ENCODE results near the gene GFPT2.
A peak's percentile ranks its signal among the peaks of the same experiment; 100 is the strongest.
"Not testable (repeated sequence)": the region's sequence is repeated elsewhere in the genome, so short reads cannot be mapped to it uniquely, and the experiment has no call there.

The GFPT2 gene

GRCh38 chr5:180304431-180305375 lies 48.4 kb downstream of the GFPT2 start:
- no peak for DNase-seq (ENCODE audit: low read depth)

GRCh38 chr5:180304016-180304292 lies 49.2 kb downstream of the GFPT2 start:
- no peak for DNase-seq (ENCODE audit: low read depth)

DNA sequence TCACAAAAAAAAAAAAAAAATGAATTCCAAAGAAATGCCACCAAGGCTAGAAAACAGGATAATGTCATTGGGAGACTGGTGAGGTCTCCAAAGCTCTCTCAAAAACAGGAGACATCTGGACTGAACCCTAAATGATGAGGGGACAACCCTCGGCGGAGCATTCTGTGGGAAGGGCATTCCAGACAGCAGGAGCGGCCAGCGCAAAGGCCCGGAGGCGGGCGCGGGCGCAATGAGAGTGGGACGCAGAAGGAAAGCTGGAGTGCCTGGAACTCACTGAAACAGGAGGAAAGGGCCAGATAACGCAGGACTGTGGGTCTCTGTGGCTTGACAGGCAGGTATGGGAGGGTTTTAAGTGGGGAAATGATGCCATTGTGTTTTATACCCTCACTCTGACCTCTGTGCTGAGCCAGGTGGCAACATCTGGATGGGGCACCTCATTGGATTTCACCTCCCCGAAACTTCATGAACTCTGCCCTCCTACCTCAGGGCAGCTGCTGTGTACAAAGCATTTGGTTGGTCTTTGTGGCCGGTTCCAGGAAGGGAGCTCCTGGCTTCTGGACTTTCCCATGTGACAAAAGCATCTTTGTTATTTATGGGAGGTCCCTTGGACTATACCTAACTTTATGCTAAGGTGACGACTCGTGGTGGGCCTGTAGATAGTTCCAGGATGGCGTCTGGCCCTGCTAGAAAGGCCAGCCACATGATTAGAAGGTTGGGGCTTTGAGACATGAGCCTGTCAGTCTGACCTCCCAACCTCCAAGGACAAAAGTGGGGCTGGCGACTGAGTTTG lies 49.7 kb downstream of the GFPT2 start:
- DNase-seq (ENCODE audit: low read depth): no peak

- no peak for DNase-seq (ENCODE audit: low read depth)
Observed at GRCh38 chr5:180302256-180302655, 50.9 kb downstream of the GFPT2 start.

DNA sequence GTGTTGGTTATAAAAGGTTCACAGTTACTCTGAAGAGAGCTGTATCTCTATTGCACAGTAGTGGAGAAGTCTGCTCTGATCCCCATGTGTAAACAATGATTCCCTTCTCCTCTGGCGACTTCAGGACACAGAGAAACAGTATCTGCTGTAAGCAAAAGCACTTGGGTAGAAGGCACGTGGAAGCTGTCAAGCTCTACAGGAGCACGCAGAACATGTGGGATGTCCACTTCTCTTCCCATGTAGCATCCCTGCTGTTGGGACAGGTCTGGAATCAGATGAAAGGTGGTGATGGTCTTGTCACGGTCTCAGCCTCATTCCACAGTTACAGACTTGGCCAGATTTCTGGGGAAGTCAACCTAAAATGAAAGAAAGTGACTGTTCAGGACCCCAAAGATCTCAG lies 51.9 kb downstream of the GFPT2 start:
- no peak for DNase-seq (ENCODE audit: low read depth)

DNA sequence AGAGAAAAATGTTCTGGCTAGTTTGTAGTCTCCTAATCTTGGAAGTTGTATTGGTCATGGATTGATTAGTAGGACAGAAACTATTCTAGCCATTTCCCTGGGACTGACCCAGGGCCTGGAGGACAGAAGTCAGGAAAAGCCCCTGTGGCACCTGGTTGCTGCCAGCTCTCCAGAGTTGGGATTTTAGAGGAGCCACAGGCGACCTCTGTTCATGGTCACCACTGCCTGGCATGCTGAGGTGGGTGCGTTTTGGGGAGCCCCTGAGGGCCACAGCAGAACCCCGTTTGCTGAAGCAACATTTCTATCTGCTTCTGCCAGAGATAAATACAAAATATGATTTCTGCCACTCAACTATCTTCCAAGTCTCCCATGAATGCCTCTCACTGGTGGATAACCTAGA lies 53.6 kb downstream of the GFPT2 start:
- DNase-seq (ENCODE audit: low read depth): no peak

DNA sequence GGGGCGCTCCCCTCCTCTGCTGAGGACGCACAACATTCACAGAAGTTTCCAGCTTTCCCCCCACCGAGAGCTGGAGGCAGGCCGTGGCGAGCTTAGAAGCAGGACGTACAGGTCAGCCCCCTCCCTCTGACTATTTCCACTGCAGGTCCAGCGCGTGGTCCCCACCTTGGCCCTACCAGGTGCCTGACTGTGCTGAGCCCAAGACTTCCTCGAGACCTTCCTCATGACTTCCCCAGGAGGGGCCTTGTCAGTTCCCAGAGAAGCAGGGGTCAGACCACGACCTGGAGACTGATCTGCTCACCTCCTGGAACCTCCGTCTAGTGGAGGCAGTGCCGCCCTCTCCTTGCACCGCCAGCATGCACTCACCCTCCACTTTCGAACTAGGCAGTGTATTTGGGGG lies 54.1 kb downstream of the GFPT2 start:
- not testable (repeated sequence) for DNase-seq (ENCODE audit: low read depth)

- no peak for DNase-seq (ENCODE audit: low read depth)
Observed at GRCh38 chr5:180297587-180298282, 55.4 kb downstream of the GFPT2 start.

- no peak for DNase-seq (ENCODE audit: low read depth)
Observed at GRCh38 chr5:180296771-180297170, 56.4 kb downstream of the GFPT2 start.

DNA sequence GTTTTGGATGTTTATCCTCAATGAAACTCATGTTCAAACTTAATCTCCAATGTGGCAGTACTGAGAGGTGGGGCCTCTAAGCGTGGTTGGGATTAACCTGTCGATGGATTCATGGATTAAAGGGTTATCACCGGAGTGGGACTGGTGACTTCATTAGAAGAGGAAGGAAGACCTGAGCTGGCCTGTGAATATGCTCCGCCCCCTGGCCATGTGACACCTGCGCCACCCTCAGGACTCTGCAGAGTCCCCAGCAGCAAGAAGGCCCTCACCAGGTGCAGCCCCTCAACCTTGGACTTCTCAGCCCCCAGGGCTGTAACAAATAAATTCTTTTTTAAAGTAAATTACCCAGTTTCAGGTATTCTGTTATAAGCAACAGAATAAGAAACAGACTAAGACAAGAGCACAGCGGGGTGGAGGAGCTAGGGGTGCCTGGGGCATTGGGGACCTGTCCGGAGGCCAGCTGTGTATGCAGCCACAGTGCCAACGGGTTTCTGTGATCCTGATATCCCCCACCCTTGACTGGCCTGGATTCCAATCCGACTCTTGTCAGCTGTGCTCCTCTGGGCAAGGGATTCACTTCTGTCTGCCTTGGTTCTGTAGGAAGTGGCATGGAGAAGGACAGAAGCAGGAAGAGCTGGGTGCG lies 58.1 kb downstream of the GFPT2 start:
- no peak for DNase-seq (ENCODE audit: low read depth)

DNA sequence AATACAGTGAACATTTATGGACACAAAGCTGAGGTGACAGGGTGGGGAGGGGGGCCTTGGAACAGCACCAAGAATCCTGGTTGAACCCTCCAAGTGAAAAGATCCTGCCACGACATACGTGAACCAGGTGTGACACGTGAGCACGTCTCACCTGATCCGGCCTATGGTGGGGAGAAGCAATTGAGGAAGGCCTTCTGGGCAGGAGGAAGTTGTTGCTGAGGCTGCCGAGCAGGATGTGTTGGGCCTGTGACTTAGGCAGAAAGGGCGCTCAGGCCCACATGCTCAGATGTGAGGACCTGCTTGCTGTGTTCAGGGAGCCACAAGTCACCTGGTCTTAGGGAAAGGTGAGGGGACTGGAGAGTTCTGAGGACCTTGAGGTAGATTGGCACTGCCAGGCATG lies 58.7 kb downstream of the GFPT2 start:
- no peak for DNase-seq (ENCODE audit: low read depth)

- peak; percentile 81 for DNase-seq (ENCODE audit: low read depth)
Observed at GRCh38 chr5:180291943-180292831, 60.9 kb downstream of the GFPT2 start, which contains the start of gene MAPK9. Gene MAPK9, minus strand, starts transcription at chr5:180292083. Its CDS starts 11,522 bp downstream, at chr5:180280561.

DNA sequence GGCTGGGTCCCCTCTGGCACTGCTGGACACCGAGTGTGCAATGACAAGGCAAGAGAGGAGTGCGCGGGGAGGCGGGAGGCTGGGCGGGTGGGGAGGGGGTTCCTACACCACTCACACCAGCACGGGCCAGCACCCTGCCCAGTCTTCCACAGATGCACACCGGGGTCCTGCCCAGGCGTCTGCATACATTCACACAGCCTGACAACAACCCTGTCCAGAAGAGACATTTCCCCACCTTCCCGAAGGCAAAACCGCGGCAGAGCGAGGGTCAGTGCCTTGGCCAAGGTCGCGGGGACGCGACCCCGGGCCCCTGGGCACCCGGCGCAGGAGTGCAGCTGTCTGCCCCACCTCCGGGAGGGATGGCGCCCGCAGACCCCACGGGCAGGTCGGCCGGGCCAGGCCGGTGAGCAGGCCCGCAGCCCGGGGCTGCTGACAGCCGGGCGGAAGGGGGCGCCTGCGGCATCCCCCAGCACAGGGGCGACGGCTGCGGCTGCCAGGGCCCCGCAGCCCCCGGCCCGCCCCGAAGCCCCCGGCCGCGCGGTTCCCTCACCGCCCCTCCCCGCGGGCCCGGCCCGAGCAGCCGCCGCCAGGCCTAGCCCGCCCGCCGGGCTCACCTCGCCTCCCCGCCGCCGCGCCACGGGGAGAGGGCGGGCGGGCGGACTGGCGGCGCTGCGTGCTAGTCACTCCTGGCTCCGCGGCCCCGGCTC lies 61.7 kb downstream of the GFPT2 start:
- DNase-seq (ENCODE audit: low read depth): peak; percentile 16

DNA sequence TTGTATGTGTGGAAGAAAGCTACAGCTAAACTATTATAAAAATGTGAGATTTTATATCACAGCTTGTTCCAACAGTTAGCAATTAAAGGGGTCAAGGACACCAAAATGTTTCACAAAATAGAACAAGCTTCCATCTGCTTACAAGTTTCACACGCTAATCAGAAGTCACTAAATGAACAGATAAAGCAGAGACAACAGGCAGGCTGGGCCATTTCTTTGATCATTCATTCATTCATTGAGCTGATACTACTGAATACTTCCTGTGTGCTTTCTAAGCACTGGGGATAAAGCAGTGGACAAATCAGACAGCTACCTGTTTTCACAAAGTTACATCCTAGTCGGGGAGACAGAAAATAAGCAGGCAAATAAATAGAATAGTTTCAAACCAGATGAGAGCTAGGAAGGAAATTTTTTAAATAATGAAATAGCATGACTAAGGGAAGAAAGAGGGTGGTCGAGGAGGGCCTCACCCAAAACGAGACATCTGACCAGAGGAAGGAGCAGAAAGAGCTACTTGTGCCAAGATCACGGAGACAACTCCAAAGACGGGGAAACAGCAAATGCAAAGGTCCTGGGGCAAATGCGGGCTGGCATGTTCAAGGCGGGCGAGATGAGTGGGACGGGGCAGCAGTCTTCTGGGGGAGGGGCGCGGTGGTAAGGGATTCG lies 62.4 kb downstream of the GFPT2 start:
- no peak for DNase-seq (ENCODE audit: low read depth)

- no peak for DNase-seq (ENCODE audit: low read depth)
Observed at GRCh38 chr5:180289966-180290365, 63.2 kb downstream of the GFPT2 start.

- no peak for DNase-seq (ENCODE audit: low read depth)
Observed at GRCh38 chr5:180289433-180289832, 63.7 kb downstream of the GFPT2 start.

GRCh38 chr5:180287868-180288267 lies 65.3 kb downstream of the GFPT2 start:
- no peak for DNase-seq (ENCODE audit: low read depth)

DNA sequence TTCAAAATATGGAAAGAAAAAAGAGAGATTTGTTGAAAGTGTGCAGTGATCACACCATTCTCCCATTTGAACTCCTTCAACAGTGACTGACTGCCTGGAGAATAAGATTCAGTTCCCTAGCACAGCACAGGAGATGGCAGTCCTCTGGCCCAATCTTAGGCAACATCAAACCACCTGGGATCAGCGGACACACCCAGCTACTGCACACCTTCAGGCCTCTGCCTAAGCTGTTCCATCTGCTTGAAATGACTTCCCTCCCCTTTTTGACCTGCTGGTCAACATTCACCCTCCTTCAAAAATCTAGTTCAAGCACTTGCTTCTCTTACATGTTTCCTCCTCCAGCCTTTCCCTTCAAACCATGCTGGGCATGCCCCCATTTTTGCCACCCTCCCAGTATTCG lies 65.7 kb downstream of the GFPT2 start:
- no peak for DNase-seq (ENCODE audit: low read depth)

GRCh38 chr5:180284149-180284548 lies 69.0 kb downstream of the GFPT2 start:
- no peak for DNase-seq (ENCODE audit: low read depth)

Data from activated T-cell treated with anti-CD3 and anti-CD28 coated beads for 24 hours (primary cell).